Retinal pigment epithelial cell (primary cell): ENCODE results near the gene GNB5.

Experiments
- DNase-seq: peaks from one replicate; pipeline ENCODE4 v3.0.0-alpha.2; 2010; ENCODE audit warnings: low read depth
- H3K4me3 ChIP-seq: 2 replicates; pipeline ENCODE4 v1.5.1; 2011; ENCODE audit warnings: mild to moderate bottlenecking, low read length, control low read depth, moderate library complexity
- CTCF ChIP-seq: conservative IDR thresholded peaks from 2 replicates; pipeline ENCODE4 v1.5.1; 2011; ENCODE audit warnings: low read depth, low read length, control low read depth, inconsistent platforms

The GNB5 gene

GRCh38 chr15:52220937-52221660 is 29.9 kb upstream of the GNB5 start:
- DNase-seq, result no peak
- no peak for TF ChIP-seq CTCF
- H3K4me3 ChIP-seq, result no peak overlapping the region

- H3K4me3 ChIP-seq, result no peak overlapping the region
- no peak for DNase-seq
- TF ChIP-seq CTCF, result no peak
Observed at GRCh38 chr15:52220251-52220650, 29.1 kb upstream of the GNB5 start.

GRCh38 chr15:52218816-52219215 is 27.6 kb upstream of the GNB5 start:
- DNase-seq, result no peak
- no peak overlapping the region for H3K4me3 ChIP-seq
- no peak for TF ChIP-seq CTCF

GRCh38 chr15:52218371-52218770 is 27.2 kb upstream of the GNB5 start:
- no peak for TF ChIP-seq CTCF
- no peak overlapping the region for H3K4me3 ChIP-seq
- no peak for DNase-seq

GRCh38 chr15:52217186-52217585 is 26.0 kb upstream of the GNB5 start:
- no peak for DNase-seq
- peak; percentile 28 for TF ChIP-seq CTCF
- no peak overlapping the region for H3K4me3 ChIP-seq

- no peak for TF ChIP-seq CTCF
- no peak for DNase-seq
- no peak overlapping the region for H3K4me3 ChIP-seq
Observed at GRCh38 chr15:52214553-52214952, 23.4 kb upstream of the GNB5 start.

GRCh38 chr15:52213206-52213605 is 22.0 kb upstream of the GNB5 start:
- DNase-seq, result no peak
- no peak overlapping the region for H3K4me3 ChIP-seq
- no peak for TF ChIP-seq CTCF
